HG03135 (cell line): Measurements from ENCODE around the gene GPR31.

ENCODE experiments used
- ATAC-seq: cut with Tn5 transposase; IDR thresholded peaks from one replicate; pipeline ENCODE4 v1.9.1; 2021; ENCODE audit warnings: mild to moderate bottlenecking, moderate library complexity; ENCODE audit not compliant: unreplicated experiment

The GPR31 gene

GRCh38 chr6:167140589-167141474, 16.9 kb downstream of the GPR31 start:
- ATAC-seq, result no peak

GRCh38 chr6:167139761-167140160, 18.0 kb downstream of the GPR31 start:
- ATAC-seq, result no peak

GRCh38 chr6:167137881-167138280, 19.9 kb downstream of the GPR31 start:
- ATAC-seq, result no peak

- no peak for ATAC-seq
These were observed 20.7 kb downstream of the GPR31 start for GRCh38 chr6:167137081-167137480.

GRCh38 chr6:167136376-167136775, 21.4 kb downstream of the GPR31 start:
- no peak for ATAC-seq

- ATAC-seq, result no peak
These were observed 23.1 kb downstream of the GPR31 start for GRCh38 chr6:167134448-167135328.

- ATAC-seq, result no peak
These were observed 26.8 kb downstream of the GPR31 start for GRCh38 chr6:167130712-167131684.

- peak; percentile 71 for ATAC-seq
These were observed 27.6 kb downstream of the GPR31 start for GRCh38 chr6:167130008-167130677.

GRCh38 chr6:167129562-167129961, 28.2 kb downstream of the GPR31 start:
- no peak for ATAC-seq

GRCh38 chr6:167129159-167129558, 28.6 kb downstream of the GPR31 start:
- ATAC-seq, result no peak

- no peak for ATAC-seq
These were observed 29.8 kb downstream of the GPR31 start for GRCh38 chr6:167127785-167128531.

GRCh38 chr6:167125855-167126349, 31.9 kb downstream of the GPR31 start:
- ATAC-seq, result no peak

GRCh38 chr6:167125410-167125809, 32.4 kb downstream of the GPR31 start:
- ATAC-seq, result no peak

- no peak for ATAC-seq
These were observed 33.0 kb downstream of the GPR31 start for GRCh38 chr6:167124753-167125152.

- ATAC-seq, result no peak
These were observed 34.7 kb downstream of the GPR31 start, which contains the start of gene CCR6 for GRCh38 chr6:167122827-167123657. TSS of gene CCR6 (plus strand) at chr6:167123096. CDS start at chr6:167136135, 13,039 bp downstream.

GRCh38 chr6:167122041-167122826, 35.5 kb downstream of the GPR31 start:
- ATAC-seq, result no peak

GRCh38 chr6:167121335-167121841, 36.4 kb downstream of the GPR31 start:
- no peak for ATAC-seq
